ENCODE data around the gene GIMAP7. TPM values are rescaled to one million over a fixed set of nuclear protein-coding genes. Genes with fewer than 3 reads are reported as not detected.

The GIMAP7 gene
- total RNA-seq, 1 donor: not detected

- Histone ChIP-seq H3K36me3 (ENCODE audit: insufficient read depth, low read length) (no peaks in the 10 kb centered on the region), H3K9me3 (ENCODE audit: low read depth, low read length) (peaks cover 5% of the 10 kb centered on the region), H3K27ac (ENCODE audit: low read depth, low read length) (no peak overlapping the region), H3K4me3 (ENCODE audit: insufficient read depth, low read length) (no peak overlapping the region), H3K4me1 (ENCODE audit: insufficient read depth, low read length) (no peaks in the 10 kb centered on the region), H3K4me2 (ENCODE audit: insufficient read depth, low read length) (no peak overlapping the region), H3K27me3 (ENCODE audit: insufficient read depth, low read length) (no peaks in the 10 kb centered on the region), H3K79me2 (ENCODE audit: insufficient read depth, low read length) (no peaks in the 10 kb centered on the region), H2AFZ (ENCODE audit: low read length) (no peak overlapping the region), H4K20me1 (ENCODE audit: insufficient read depth, low read length) (no peaks in the 10 kb centered on the region)
- DNase-seq (ENCODE audit: insufficient read length, low spot score, missing footprints): no peak
- TF ChIP-seq, protein P1, sequence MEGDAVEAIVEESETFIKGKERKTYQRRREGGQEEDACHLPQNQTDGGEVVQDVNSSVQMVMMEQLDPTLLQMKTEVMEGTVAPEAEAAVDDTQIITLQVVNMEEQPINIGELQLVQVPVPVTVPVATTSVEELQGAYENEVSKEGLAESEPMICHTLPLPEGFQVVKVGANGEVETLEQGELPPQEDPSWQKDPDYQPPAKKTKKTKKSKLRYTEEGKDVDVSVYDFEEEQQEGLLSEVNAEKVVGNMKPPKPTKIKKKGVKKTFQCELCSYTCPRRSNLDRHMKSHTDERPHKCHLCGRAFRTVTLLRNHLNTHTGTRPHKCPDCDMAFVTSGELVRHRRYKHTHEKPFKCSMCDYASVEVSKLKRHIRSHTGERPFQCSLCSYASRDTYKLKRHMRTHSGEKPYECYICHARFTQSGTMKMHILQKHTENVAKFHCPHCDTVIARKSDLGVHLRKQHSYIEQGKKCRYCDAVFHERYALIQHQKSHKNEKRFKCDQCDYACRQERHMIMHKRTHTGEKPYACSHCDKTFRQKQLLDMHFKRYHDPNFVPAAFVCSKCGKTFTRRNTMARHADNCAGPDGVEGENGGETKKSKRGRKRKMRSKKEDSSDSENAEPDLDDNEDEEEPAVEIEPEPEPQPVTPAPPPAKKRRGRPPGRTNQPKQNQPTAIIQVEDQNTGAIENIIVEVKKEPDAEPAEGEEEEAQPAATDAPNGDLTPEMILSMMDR (IDR thresholded peaks at IDR 0.05; ENCODE audit: extremely low read depth, low read depth, low read length): no peak
Measured at GRCh38 chr7:150538259-150538658, 23.6 kb downstream of the GIMAP7 start.

- no peaks in the 10 kb centered on the region for H4K20me1 ChIP-seq (ENCODE audit: insufficient read depth, low read length)
- no peaks in the 10 kb centered on the region for H3K36me3 ChIP-seq (ENCODE audit: insufficient read depth, low read length)
- H3K27me3 ChIP-seq (ENCODE audit: insufficient read depth, low read length): no peaks in the 10 kb centered on the region
- no peak overlapping the region for H2AFZ ChIP-seq (ENCODE audit: low read length)
- no peak overlapping the region for H3K4me2 ChIP-seq (ENCODE audit: insufficient read depth, low read length)
- no peak overlapping the region for H3K4me3 ChIP-seq (ENCODE audit: insufficient read depth, low read length)
- H3K79me2 ChIP-seq (ENCODE audit: insufficient read depth, low read length): no peaks in the 10 kb centered on the region
- H3K27ac ChIP-seq (ENCODE audit: low read depth, low read length): no peak overlapping the region
- DNase-seq (ENCODE audit: insufficient read length, low spot score, missing footprints): no peak
- no peaks in the 10 kb centered on the region for H3K4me1 ChIP-seq (ENCODE audit: insufficient read depth, low read length)
- no peaks in the 10 kb centered on the region for H3K9me3 ChIP-seq (ENCODE audit: low read depth, low read length)
- TF ChIP-seq, protein P1 (IDR thresholded peaks at IDR 0.05; ENCODE audit: extremely low read depth, low read depth, low read length): no peak
Measured at GRCh38 chr7:150553163-150553562, 38.5 kb downstream of the GIMAP7 start.

DNA sequence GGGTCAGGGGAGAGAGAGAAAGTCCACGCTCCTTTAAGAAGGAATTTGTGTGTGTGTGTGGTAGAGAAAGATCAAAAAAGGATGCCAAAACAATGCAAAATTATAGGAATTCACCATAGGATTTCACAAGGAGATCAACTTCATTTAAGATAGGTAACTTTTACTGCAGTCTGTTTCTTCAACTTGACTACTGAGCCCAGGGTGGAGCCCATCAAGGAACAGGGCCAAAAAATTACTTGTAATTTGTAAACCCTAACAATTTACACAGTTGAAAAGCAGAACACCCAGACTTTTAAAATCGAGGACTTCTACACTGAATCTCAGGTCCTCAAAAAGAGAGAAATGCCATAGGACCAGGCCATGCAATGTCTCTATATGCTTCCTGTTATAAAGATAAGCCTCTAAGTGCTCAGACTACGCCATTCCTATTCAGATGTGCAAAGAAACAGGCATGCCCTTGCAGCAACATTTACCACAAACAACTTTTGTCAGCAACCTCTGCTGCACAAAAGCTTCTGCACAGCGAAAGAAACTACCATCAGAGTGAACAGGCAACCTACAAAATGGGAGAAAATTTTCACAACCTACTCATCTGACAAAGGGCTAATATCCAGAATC, 42.0 kb downstream of the GIMAP7 start:
- no peak overlapping the region for H3K4me2 ChIP-seq (ENCODE audit: insufficient read depth, low read length)
- TF ChIP-seq, protein P1 (IDR thresholded peaks at IDR 0.05; ENCODE audit: extremely low read depth, low read depth, low read length): no peak
- no peaks in the 10 kb centered on the region for H3K9me3 ChIP-seq (ENCODE audit: low read depth, low read length)
- no peak overlapping the region for H3K4me3 ChIP-seq (ENCODE audit: insufficient read depth, low read length)
- H3K36me3 ChIP-seq (ENCODE audit: insufficient read depth, low read length): no peaks in the 10 kb centered on the region
- H3K4me1 ChIP-seq (ENCODE audit: insufficient read depth, low read length): no peaks in the 10 kb centered on the region
- H3K27me3 ChIP-seq (ENCODE audit: insufficient read depth, low read length): no peaks in the 10 kb centered on the region
- H3K79me2 ChIP-seq (ENCODE audit: insufficient read depth, low read length): no peaks in the 10 kb centered on the region
- no peak overlapping the region for H3K27ac ChIP-seq (ENCODE audit: low read depth, low read length)
- no peaks in the 10 kb centered on the region for H4K20me1 ChIP-seq (ENCODE audit: insufficient read depth, low read length)
- no peak for DNase-seq (ENCODE audit: insufficient read length, low spot score, missing footprints)
- no peak overlapping the region for H2AFZ ChIP-seq (ENCODE audit: low read length)

DNA sequence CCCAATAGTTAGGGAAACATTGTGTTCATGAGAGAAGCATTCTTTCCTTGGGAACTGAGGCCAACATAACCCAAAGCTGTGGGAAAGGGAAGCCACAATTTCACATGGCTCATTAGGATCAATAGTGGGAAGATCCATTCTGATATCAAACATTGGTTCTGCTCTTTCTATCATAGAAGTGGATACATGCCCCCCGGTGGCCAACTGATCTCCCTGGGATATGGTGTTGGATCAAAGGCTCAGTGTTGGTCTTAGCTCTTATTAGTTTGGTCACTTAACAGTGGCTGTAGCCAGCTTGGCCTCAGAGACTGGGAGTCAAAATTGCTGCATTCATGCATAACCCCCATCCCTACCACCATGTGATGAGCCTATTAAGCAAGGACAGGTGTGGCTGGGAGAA, 45.8 kb downstream of the GIMAP7 start:
- Histone ChIP-seq H3K4me1 (ENCODE audit: insufficient read depth, low read length) (no peaks in the 10 kb centered on the region), H3K4me2 (ENCODE audit: insufficient read depth, low read length) (no peak overlapping the region), H3K27ac (ENCODE audit: low read depth, low read length) (no peak overlapping the region), H4K20me1 (ENCODE audit: insufficient read depth, low read length) (no peaks in the 10 kb centered on the region), H2AFZ (ENCODE audit: low read length) (no peak overlapping the region), H3K36me3 (ENCODE audit: insufficient read depth, low read length) (no peaks in the 10 kb centered on the region), H3K79me2 (ENCODE audit: insufficient read depth, low read length) (no peaks in the 10 kb centered on the region), H3K27me3 (ENCODE audit: insufficient read depth, low read length) (no peaks in the 10 kb centered on the region), H3K4me3 (ENCODE audit: insufficient read depth, low read length) (no peak overlapping the region), H3K9me3 (ENCODE audit: low read depth, low read length) (no peaks in the 10 kb centered on the region)
- TF ChIP-seq, protein P1 (IDR thresholded peaks at IDR 0.05; ENCODE audit: extremely low read depth, low read depth, low read length): no peak
- DNase-seq (ENCODE audit: insufficient read length, low spot score, missing footprints): no peak

Data from osteoblast (primary cell).